Neural cell (in vitro differentiated cells): ENCODE data around the gene MYO1G.

Experiments
- EP300 ChIP-seq: fragments of 450-650 bp; conservative IDR thresholded peaks from 2 replicates; pipeline ENCODE4 v1.6.1; 2014; ENCODE audit warnings: antibody characterized with exemption, mild to moderate bottlenecking, moderate library complexity; ENCODE audit not compliant: poor library complexity, severe bottlenecking
- EZH2 ChIP-seq: fragments of 200-600, 300-800 bp; shearing (Covaris generic), sonication (generic); IDR thresholded peaks from 2 replicates; pipeline ENCODE4 v1.6.1; 2014; ENCODE audit warnings: antibody characterized with exemption, low read length, borderline replicate concordance, mild to moderate bottlenecking; ENCODE audit not compliant: insufficient read depth, poor library complexity, severe bottlenecking
- MXI1 ChIP-seq: fragments of 450-650 bp; conservative IDR thresholded peaks from 2 replicates; pipeline ENCODE4 v1.6.1; 2014; ENCODE audit warnings: antibody characterized with exemption, mild to moderate bottlenecking; ENCODE audit not compliant: poor library complexity, severe bottlenecking
- POLR2AphosphoS5 ChIP-seq: IDR thresholded peaks from 2 replicates; pipeline ENCODE4 v1.6.1; 2012
- RAD21 ChIP-seq: fragments of 450-650 bp; conservative IDR thresholded peaks from 2 replicates; pipeline ENCODE4 v1.6.1; 2014; ENCODE audit warnings: antibody characterized with exemption, mild to moderate bottlenecking, moderate library complexity
- SMC3 ChIP-seq: fragments of 450-650 bp; conservative IDR thresholded peaks from 2 replicates; pipeline ENCODE4 v1.6.1; 2014; ENCODE audit warnings: antibody characterized with exemption, mild to moderate bottlenecking, moderate library complexity; ENCODE audit not compliant: poor library complexity
- TAF1 ChIP-seq: IDR thresholded peaks from 2 replicates; pipeline ENCODE4 v1.6.1; 2012; ENCODE audit warnings: low read depth
- TF ChIP-seq, protein P1 (sequence below): fragments of 450-650 bp; IDR thresholded peaks from 2 replicates; pipeline ENCODE4 v1.5.1; 2014; ENCODE audit warnings: antibody characterized with exemption, mild to moderate bottlenecking, moderate library complexity; ENCODE audit not compliant: poor library complexity, severe bottlenecking
- TF ChIP-seq, protein P2 (sequence below): IDR thresholded peaks from 2 replicates; pipeline ENCODE4 v1.6.1; 2012; ENCODE audit warnings: borderline replicate concordance

- no peak for TF ChIP-seq EP300
- TF ChIP-seq, protein P1, sequence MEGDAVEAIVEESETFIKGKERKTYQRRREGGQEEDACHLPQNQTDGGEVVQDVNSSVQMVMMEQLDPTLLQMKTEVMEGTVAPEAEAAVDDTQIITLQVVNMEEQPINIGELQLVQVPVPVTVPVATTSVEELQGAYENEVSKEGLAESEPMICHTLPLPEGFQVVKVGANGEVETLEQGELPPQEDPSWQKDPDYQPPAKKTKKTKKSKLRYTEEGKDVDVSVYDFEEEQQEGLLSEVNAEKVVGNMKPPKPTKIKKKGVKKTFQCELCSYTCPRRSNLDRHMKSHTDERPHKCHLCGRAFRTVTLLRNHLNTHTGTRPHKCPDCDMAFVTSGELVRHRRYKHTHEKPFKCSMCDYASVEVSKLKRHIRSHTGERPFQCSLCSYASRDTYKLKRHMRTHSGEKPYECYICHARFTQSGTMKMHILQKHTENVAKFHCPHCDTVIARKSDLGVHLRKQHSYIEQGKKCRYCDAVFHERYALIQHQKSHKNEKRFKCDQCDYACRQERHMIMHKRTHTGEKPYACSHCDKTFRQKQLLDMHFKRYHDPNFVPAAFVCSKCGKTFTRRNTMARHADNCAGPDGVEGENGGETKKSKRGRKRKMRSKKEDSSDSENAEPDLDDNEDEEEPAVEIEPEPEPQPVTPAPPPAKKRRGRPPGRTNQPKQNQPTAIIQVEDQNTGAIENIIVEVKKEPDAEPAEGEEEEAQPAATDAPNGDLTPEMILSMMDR: no peak
- TF ChIP-seq EZH2: no peak
- TF ChIP-seq POLR2AphosphoS5: no peak
- TF ChIP-seq TAF1: no peak
- no peak for TF ChIP-seq SMC3
- no peak for TF ChIP-seq MXI1
- TF ChIP-seq, protein P2, sequence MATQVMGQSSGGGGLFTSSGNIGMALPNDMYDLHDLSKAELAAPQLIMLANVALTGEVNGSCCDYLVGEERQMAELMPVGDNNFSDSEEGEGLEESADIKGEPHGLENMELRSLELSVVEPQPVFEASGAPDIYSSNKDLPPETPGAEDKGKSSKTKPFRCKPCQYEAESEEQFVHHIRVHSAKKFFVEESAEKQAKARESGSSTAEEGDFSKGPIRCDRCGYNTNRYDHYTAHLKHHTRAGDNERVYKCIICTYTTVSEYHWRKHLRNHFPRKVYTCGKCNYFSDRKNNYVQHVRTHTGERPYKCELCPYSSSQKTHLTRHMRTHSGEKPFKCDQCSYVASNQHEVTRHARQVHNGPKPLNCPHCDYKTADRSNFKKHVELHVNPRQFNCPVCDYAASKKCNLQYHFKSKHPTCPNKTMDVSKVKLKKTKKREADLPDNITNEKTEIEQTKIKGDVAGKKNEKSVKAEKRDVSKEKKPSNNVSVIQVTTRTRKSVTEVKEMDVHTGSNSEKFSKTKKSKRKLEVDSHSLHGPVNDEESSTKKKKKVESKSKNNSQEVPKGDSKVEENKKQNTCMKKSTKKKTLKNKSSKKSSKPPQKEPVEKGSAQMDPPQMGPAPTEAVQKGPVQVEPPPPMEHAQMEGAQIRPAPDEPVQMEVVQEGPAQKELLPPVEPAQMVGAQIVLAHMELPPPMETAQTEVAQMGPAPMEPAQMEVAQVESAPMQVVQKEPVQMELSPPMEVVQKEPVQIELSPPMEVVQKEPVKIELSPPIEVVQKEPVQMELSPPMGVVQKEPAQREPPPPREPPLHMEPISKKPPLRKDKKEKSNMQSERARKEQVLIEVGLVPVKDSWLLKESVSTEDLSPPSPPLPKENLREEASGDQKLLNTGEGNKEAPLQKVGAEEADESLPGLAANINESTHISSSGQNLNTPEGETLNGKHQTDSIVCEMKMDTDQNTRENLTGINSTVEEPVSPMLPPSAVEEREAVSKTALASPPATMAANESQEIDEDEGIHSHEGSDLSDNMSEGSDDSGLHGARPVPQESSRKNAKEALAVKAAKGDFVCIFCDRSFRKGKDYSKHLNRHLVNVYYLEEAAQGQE: no peak
- TF ChIP-seq RAD21: no peak
Measured at GRCh38 chr7:44945479-44945878, 33.3 kb downstream of the MYO1G start.
